Amygdala (tissue), 56 donors: Measurements from ENCODE around the gene UFSP1.
A peak's percentile ranks its signal among the peaks of the same experiment; 100 is the strongest.
"Not testable (repeated sequence)": the region's sequence is repeated elsewhere in the genome, so short reads cannot be mapped to it uniquely, and the experiment has no call there.

Experiments used
- DNase-seq, 56 donors: peaks; one replicate each; lab custom pipeline; 2025; lab: John Stamatoyannopoulos, UW

UFSP1 gene

DNA sequence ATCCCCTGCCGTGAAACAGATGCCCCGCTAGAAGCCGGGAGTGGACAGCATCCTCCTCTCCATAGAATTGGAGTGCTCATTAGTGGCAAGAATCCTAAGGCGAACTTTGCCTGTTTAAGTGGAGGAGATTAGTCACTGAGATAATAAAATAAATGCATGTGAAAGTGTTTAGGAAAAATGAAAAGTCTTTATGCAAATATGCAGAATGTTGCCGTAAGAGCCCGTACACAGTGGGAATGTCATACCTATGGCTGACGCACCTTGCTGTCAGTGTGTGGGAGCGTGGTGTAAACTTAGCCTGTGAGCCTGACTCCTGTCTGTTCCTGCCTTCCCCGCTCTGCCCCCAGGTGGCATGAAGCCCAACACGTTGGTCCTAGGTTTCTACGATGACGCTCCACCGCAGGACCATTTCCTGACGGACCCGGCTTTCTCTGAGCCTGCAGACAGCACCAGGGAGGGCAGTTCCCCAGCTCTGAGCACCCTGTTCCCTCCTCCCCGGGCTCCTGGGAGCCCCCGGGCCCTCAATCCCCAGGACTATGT lies 24.1 kb downstream of the UFSP1 start:
- no peak for DNase-seq

DNA sequence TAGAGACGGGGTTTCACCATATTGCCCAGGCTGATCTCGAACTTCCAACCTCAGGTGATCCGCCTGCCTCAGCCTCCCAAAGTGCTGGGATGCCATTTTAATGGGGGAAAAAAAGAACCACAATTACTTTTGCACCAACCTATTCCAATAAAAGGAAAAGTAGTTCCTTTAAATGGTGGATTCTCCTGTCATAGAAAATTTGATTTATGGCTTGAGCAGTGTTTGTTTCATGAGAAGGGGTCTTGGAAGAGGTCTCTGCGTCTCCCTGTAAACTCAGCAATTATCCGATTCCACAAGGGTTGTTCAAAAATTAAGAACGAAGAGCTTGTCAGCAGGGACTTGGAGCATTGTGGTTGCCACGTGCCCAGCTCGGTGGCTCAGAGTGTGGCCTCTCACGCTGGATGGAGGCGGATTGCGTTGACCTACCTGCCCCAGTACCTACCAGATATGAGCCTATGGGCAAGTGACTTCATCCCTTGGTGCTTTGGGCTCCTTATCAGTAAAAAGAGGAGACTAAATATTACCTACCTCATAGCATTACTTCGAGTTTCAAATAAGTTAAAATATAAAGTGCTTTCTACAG lies 25.2 kb downstream of the UFSP1 start:
- no peak for DNase-seq

DNA sequence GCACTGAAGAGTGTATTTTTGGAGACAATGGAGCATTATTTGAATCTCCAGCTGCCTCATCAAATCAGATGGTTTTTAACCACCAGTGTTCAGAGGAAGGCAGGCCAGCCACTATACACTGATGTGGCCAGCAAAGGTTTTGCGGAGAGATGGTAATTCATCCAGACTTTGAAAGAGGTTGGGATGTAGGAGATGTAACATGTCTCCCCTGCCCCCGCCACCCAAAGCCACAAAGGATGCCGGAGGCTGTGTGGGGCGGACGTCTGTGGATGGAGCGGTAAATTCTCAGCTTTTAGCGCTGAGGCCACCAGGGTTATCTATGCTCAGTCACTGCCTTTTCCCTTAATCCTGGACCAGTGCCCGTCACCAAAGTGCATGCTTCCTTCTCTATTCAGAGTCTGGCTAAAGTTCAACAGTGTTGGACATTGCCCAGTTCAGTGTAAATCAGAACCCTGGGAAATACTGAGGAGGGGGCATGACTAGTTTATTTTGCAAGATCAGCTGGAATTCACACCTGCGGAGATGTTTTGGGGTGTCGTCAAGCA lies 26.0 kb downstream of the UFSP1 start:
- peak in 6 of 56 donors; percentile 6 to 57 (median 32) for DNase-seq

DNA sequence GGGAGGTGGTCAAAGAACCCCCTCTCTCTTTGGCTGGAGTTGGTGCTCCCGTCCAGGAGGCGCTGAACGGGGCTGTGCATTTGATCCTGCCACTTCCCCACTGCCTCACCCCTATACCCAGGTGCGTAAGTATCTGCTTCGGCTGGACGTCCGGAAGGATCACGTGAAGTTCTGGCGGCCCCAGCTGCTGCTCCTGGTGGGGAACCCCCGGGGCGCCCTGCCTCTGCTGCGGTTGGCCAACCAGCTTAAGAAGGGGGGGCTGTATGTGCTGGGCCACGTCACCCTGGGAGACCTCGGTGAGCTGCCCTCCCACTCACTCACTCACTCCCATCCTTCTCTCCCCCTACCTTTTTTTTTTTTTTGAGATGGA lies 27.9 kb downstream of the UFSP1 start:
- no peak for DNase-seq

DNA sequence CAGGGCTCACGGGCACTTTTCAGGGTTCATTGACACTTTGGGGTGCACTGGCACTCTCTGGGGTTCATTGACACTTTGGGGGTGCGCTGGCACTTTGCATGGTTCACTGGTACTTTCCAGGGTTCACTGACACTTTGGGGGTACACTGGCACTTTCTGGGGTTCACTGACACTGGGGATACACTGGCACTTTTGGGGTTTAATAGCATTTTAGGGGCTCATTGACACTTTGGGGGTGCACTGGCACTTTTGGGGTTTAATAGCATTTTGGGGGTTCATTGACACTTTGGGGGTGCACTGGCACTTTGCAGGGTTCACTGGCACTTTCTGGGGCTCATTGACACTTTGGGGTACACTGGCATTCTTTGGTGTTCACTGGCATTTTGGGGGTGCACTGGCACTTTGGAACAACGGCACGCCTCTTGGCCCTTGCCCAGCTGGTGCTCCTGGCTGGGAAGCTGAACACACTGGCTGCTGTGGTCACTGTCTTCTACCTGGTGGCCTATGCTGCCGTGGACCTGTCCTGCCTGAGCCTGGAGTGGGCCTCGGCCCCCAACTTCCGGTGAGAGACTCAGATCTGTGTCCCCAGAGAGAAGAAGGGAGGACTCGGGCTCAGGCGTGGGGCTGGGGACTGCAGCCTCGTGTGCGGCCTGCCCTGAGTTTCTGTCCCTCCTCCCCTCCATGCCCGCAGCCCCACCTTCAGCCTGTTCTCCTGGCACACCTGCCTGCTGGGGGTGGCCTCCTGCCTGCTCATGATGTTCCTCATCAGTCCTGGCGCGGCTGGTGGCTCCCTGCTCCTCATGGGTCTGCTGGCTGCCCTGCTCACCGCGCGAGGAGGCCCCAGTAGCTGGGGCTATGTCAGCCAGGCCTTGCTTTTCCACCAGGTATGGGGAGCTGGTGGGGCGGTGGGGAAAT lies 28.6 kb downstream of the UFSP1 start:
- DNase-seq: no peak

DNA sequence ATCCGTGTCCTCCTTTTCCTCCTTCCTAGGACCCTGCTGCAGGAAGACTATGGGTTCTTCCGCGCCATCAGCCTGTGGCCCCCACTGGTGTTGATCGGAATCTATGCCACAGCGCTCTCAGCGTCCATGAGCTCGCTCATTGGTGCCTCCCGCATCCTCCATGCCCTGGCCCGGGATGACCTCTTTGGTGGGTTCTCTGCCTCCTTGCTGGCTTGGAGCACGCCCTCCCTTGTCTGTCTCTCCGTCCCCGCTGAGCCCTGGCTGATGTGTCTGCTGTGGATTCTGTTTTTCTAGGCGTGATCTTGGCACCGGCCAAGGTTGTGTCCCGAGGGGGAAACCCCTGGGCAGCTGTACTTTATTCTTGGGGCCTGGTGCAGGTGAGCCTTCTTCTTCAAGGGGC lies 29.7 kb downstream of the UFSP1 start:
- no peak for DNase-seq

DNA sequence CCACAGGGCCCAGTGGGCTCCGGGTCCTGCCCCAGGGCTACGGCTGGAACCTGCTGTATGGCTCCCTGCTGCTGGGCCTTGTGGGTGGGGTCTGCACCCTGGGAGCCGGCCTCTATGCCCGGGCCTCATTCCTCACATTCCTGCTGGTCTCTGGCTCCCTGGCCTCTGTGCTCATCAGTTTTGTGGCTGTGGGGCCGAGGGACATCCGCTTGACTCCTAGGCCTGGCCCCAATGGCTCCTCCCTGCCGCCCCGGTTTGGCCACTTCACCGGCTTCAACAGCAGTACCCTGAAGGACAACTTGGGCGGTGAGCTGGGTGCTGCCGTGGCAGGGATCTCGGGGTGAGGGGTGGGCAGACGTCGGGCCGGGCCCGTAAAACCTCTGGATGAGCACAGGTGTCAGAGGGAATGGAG lies 32.6 kb downstream of the UFSP1 start:
- DNase-seq: no peak

DNA sequence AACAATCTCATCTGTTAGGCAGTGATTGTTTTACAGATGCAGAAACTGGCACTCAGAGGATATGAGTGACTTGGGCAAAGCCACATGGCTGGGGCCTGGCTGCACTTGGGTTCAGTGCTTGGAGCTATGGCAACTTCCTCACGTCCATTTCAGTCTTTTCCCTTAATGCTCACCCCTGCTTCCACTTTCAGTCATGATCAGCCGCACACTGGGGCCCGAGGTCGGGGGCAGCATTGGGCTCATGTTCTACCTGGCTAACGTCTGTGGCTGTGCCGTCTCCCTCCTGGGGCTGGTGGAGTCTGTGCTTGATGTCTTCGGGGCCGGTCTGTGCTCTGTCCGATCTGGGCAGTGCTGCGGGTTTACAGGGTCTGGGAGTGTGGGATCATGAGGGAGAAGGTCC lies 34.0 kb downstream of the UFSP1 start:
- no peak for DNase-seq

DNA sequence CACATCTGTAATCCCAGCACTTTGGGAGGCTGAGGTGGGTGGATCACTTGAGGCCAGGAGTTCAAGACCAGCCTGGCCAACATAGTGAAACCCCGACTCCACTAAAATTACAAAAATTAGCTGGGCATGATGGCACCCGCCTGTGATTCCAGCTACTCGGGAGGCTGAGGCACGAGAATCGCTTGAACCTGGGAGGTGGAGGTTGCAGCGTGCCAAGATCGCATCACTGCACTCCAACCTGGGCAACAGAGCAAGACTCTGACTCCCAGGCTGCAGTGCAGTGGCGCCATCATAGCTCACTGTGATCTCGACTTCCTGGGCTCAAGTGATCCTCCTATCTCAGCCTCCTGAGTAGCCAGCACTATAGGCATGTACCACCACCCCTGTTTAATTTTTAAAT lies 34.6 kb downstream of the UFSP1 start:
- not testable (repeated sequence) for DNase-seq

DNA sequence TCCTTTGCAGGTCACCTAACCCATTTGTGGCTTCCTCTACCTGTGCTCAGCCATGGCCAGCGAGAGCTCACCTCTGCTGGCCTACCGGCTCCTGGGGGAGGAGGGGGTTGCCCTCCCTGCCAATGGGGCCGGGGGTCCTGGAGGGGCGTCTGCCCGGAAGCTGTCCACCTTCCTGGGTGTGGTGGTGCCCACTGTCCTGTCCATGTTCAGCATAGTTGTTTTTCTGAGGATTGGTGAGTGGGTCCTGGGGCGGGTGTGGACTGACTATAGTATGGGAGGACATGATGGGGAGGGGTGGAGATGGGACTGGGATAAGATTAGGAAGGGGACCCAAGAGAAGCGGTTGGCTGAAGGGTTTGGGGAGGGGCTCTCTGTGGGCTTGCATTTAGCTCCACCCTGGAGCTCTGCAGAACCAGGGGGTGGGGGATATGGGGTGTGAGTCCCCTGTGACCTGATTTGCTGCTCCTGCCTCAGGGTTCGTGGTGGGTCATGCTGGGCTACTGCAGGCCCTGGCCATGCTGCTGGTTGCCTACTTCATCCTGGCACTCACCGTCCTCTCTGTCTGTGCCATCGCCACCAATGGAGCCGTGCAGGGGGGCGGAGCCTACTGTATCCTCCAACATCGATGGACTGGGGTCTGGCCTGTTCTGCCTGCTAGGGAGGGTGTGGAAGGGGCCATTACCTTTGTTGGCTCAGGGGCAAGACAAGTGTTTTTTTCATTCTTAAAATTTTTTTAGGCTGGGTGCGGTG lies 35.2 kb downstream of the UFSP1 start:
- DNase-seq: no peak

DNA sequence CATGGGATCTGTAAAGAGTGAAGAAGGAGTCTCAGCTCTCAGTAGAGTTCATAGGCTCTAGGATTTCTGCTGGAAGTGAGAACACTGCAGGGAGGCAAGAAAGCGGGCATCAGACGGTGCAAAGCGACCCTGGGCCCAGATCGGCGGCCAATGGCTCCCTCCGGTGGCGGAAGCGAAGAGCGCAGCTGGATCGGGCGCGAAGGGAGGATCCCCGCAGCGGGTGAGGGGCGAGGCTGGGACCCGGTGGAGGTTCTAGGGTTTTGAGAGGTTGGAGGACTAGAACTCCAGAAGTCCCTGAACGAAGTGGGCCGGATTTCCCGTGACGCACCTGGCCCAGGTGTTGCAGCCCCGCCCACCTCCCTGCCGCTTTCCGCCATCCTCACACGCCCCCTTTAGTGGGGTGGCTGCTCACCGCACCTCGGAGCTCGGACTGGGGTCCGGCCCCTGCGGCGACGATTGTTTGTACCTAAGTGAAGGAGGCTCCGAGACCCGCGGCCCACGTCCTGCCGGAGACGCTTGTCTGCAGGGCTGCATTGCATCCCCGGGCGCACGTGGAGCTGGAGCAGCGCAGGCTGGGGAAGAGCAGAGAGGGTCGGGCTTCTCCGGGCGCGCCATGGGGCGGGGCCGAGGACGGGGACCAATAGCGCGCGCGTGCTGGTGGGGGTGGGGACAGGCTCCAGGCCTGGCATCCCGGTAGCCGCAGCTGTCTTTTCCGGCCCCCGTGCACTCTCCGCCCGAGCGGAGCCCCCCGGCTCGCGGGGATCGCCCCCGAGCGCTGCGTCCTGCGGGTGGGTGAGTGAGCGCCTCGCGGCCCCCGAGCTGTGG lies 37.3 kb downstream of the UFSP1 start, which contains the start of gene SLC12A9:
Gene SLC12A9 (plus strand): TSS at position 666 of the 825 bp plus-strand sequence. CDS start 1,485 bp downstream, outside the sequence.
- peak; percentile 9 to 90 (median 78) for DNase-seq

DNA sequence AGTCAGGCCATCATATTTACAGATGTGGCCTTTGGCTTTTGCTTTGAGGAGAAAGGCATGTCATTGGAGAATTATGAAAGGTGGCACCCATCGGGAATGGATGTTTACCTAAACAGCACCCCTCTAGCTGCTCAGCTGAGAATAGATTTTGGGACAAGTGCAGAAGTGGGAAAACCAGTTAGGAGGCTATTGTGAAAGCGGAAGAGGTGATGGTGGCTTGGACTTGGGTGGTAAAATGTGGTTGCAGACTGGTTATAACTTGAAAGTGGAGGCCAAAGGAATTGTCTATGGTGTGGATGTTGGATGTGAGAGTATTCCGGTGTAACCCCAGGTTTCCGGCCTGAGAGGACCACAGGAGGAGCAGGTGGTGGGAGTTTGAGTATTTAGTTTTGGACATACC lies 42.2 kb downstream of the UFSP1 start:
- DNase-seq: no peak

DNA sequence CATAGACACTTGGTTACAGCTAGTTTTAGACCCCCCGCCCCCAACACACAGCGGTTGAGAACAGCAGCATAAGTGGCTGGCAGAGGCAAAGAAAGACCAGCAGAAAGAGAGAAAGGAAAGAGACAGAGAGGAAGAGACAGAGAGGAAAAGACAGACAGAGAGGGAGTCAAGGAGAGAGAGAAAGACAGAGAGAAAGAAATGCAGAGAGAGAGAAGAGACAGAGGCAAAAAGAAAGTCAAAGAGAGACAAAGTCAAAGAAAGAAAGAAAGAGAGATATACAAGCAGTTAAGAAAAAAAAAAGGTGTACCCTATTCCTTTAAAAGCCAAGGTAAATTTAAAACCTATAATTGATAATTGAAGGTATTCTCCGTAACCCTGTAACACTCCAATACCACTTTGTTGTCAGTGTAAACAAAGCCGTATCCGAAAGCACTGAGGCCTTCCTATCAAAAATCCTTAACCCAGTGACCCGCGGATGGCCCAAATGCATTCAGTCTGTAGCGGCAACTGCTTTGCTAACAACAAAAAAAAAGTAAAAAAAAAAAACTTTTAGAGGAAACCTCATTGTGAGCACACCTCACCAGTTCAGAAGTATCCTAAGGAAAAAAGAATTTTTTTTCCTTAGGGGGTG lies 48.9 kb downstream of the UFSP1 start:
- DNase-seq: no peak

DNA sequence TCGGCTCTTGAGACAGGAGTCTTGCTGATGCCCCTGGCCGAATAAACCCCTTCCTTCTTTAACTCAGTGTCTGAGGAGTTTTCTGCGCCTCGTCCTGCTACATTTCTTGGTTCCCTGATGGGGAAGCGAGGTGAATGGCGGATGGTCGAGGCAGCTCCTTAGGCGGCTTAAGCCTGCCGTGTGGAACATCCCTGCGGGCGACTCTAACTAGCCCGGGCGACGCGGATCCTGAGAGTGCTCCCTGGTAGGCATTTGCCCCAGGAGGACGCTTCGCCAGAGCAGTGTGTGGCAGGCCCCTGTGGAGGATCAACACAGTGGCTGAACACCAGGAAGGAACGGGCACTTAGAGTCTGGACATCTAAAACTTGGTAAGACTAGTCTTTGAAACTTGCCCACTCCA lies 50.2 kb downstream of the UFSP1 start:
- DNase-seq: no peak
